NT2/D1 (cell line): ENCODE data around the gene STXBP3.
"Not testable (repeated sequence)": the region's sequence is repeated elsewhere in the genome, so short reads cannot be mapped to it uniquely, and the experiment has no call there.

Source experiments
- DNase-seq: peaks from one replicate; pipeline ENCODE4 v3.0.0-alpha.2; 2011; ENCODE audit warnings: low read depth, low spot score
- H3K27me3 ChIP-seq: 2 replicates; pipeline ENCODE4 v1.6.0; 2011; ENCODE audit warnings: mild to moderate bottlenecking; ENCODE audit not compliant: insufficient read length, insufficient read depth
- H3K36me3 ChIP-seq: 2 replicates; pipeline ENCODE4 v1.6.1; 2011; ENCODE audit warnings: mild to moderate bottlenecking, low read length, mixed read lengths; ENCODE audit not compliant: insufficient read depth, insufficient read length
- H3K4me1 ChIP-seq: 2 replicates; pipeline ENCODE4 v1.5.1; 2011; ENCODE audit not compliant: insufficient read depth, insufficient read length
- H3K4me3 ChIP-seq: 2 replicates; pipeline ENCODE4 v1.5.1; 2011; ENCODE audit warnings: low read depth; ENCODE audit not compliant: insufficient read length
- H3K9ac ChIP-seq: 2 replicates; pipeline ENCODE4 v1.6.0; 2011; ENCODE audit warnings: low read depth; ENCODE audit not compliant: insufficient read length
- H3K9me3 ChIP-seq: 2 replicates; pipeline ENCODE4 v1.5.1; 2011; ENCODE audit warnings: mild to moderate bottlenecking, low read length; ENCODE audit not compliant: insufficient read depth
- SUZ12 ChIP-seq: IDR thresholded peaks from 2 replicates; pipeline ENCODE4 v1.6.1; 2011; ENCODE audit not compliant: insufficient read length, insufficient read depth; ENCODE audit errors: extremely low read depth
- YY1 ChIP-seq: IDR thresholded peaks from 2 replicates; pipeline ENCODE4 v1.6.1; 2011; ENCODE audit not compliant: insufficient read length, insufficient read depth
- ZNF274 ChIP-seq: IDR thresholded peaks from 2 replicates; pipeline ENCODE4 v1.6.1; 2011; ENCODE audit warnings: mild to moderate bottlenecking, low read depth, low read length

The STXBP3 gene, protein sequence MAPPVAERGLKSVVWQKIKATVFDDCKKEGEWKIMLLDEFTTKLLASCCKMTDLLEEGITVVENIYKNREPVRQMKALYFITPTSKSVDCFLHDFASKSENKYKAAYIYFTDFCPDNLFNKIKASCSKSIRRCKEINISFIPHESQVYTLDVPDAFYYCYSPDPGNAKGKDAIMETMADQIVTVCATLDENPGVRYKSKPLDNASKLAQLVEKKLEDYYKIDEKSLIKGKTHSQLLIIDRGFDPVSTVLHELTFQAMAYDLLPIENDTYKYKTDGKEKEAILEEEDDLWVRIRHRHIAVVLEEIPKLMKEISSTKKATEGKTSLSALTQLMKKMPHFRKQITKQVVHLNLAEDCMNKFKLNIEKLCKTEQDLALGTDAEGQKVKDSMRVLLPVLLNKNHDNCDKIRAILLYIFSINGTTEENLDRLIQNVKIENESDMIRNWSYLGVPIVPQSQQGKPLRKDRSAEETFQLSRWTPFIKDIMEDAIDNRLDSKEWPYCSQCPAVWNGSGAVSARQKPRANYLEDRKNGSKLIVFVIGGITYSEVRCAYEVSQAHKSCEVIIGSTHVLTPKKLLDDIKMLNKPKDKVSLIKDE

GRCh38 chr1:108746382-108747170 is at the start of gene STXBP3:
STXBP3 (plus strand) TSS chr1:108746674; CDS start chr1:108746738, 64 bp downstream.
- peak; percentile 98 for DNase-seq
- Histone ChIP-seq H3K9ac (peak within 1 kb of the TSS; percentile 96), H3K9me3 (no peaks in the 10 kb centered on the region), H3K4me1 (no peaks in the 10 kb centered on the region), H3K27me3 (peaks cover 9% of the 10 kb centered on the region), H3K4me3 (peak within 1 kb of the TSS; percentile 86), H3K36me3 (peaks cover 25% of the 10 kb centered on the region)
- TF ChIP-seq SUZ12 = no peak
- TF ChIP-seq YY1 = peak; percentile 28
- no peak for TF ChIP-seq ZNF274

- no peak overlapping the region for H3K4me3 ChIP-seq
- H3K27me3 ChIP-seq = no peaks in the 10 kb centered on the region
- TF ChIP-seq YY1 = no peak
- no peak for TF ChIP-seq SUZ12
- peaks cover 68% of the 10 kb centered on the region for H3K36me3 ChIP-seq
- no peaks in the 10 kb centered on the region for H3K9me3 ChIP-seq
- H3K4me1 ChIP-seq = no peaks in the 10 kb centered on the region
- DNase-seq = no peak
- H3K9ac ChIP-seq = no peak overlapping the region
Observed at GRCh38 chr1:108699375-108700332, 46.8 kb upstream of the STXBP3 start.

DNA sequence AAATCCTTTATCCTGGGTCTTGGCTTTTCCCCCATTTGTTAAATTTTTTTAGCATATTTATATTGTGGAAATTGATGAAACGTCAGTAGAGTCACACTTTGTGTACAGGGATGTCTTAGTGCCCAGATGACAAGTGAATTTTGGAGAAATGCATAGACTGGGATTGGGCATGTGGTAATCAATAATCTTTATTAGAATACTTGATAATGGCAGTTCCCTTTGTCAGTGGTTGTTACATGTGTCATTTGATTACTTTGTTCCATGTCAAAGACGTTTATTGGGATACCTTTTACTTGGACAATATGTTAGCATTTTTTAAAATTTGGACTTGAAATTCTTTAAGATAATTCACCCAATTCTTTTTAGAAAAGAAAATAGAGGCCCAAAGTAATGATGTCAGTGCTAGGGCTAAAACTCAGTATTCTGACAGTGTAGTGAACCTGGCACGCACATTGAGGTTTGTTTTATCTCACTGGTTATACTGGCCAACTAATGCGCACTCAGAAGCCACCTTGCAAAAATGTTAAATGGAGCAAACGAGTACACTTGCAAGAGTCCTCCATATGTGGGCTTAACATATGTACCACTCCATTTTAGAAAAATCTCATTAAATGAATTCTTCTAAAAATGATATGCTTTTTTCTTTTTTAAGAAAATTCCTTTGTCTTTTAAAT is 45.2 kb upstream of the STXBP3 start:
- Histone ChIP-seq H3K9ac (no peak overlapping the region), H3K9me3 (no peaks in the 10 kb centered on the region), H3K4me3 (no peak overlapping the region), H3K27me3 (no peaks in the 10 kb centered on the region), H3K4me1 (no peaks in the 10 kb centered on the region), H3K36me3 (peaks cover 56% of the 10 kb centered on the region)
- DNase-seq = no peak
- TF ChIP-seq SUZ12 (no peak), YY1 (no peak), ZNF274 (no peak)

- peaks cover 48% of the 10 kb centered on the region for H3K36me3 ChIP-seq
- not testable (repeated sequence) for DNase-seq, H3K9me3 ChIP-seq, H3K27me3 ChIP-seq, H3K4me3 ChIP-seq, H3K4me1 ChIP-seq, H3K9ac ChIP-seq
Observed at GRCh38 chr1:108702109-108702508, 44.4 kb upstream of the STXBP3 start.

GRCh38 chr1:108703939-108704338 is 42.5 kb upstream of the STXBP3 start:
- no peak for DNase-seq
- Histone ChIP-seq H3K9me3 (no peaks in the 10 kb centered on the region), H3K27me3 (no peaks in the 10 kb centered on the region), H3K36me3 (peaks cover 30% of the 10 kb centered on the region), H3K9ac (no peak overlapping the region), H3K4me3 (no peak overlapping the region), H3K4me1 (no peaks in the 10 kb centered on the region)
- TF ChIP-seq ZNF274 (no peak), SUZ12 (no peak), YY1 (no peak)

- Histone ChIP-seq H3K36me3 (peaks cover 24% of the 10 kb centered on the region), H3K9ac (no peak overlapping the region), H3K4me3 (no peak overlapping the region), H3K9me3 (no peaks in the 10 kb centered on the region), H3K4me1 (no peaks in the 10 kb centered on the region), H3K27me3 (no peaks in the 10 kb centered on the region)
- no peak for DNase-seq
- TF ChIP-seq SUZ12 (no peak), YY1 (no peak), ZNF274 (no peak)
Observed at GRCh38 chr1:108704496-108704895, 42.0 kb upstream of the STXBP3 start.
